Left lung (tissue), 10 donors: Measurements from ENCODE around the gene MGAT4B. TPM values are rescaled to one million over a fixed set of nuclear protein-coding genes. Genes with fewer than 3 reads are reported as not detected.

Source experiments
- ATAC-seq: fragments of 200-7000 bp; cut with Tn5 transposase; one replicate; pipeline ENCODE4 v1.9.1; 2020; ENCODE audit warnings: moderate library complexity
- DNase-seq, 4 donors: peaks; one replicate each; pipeline ENCODE4 v3.0.0-alpha.2; 2013 to 2020
- H3K27ac ChIP-seq, 2 donors: fragments of 200-600 bp; sonication (generic) in 1 of 2; one replicate each; pipeline versions ENCODE4 v1.5.0 to v1.8.0; 2020 to 2021
- H3K27me3 ChIP-seq, 2 donors: fragments of 200-600 bp; sonication (generic) in 1 of 2; one replicate each; pipeline versions ENCODE4 v1.5.0 to v1.8.0; 2020 to 2021
- H3K36me3 ChIP-seq, 2 donors: fragments of 200-600 bp; sonication (generic) in 1 of 2; one replicate each; pipeline versions ENCODE4 v1.5.0 to v1.8.0; 2020 to 2021
- H3K4me1 ChIP-seq, 2 donors: fragments of 200-600 bp; one replicate each; pipeline ENCODE4 v1.8.0; 2021
- H3K4me3 ChIP-seq, 2 donors: fragments of 200-600 bp; sonication (generic) in 1 of 2; one replicate each; pipeline versions ENCODE4 v1.5.0 to v1.8.0; 2020 to 2021; ENCODE audit warnings: mild to moderate bottlenecking in 1 of 2
- H3K9me3 ChIP-seq, 2 donors: fragments of 200-600 bp; sonication (generic) in 1 of 2; one replicate each; pipeline versions ENCODE4 v1.5.0 to v1.8.0; 2020 to 2021
- CTCF ChIP-seq, 2 donors: fragments of 200-600 bp; sonication (generic) in 1 of 2; IDR thresholded peaks; one replicate each; pipeline versions ENCODE4 v1.5.0 to v1.8.0; 2021; ENCODE audit warnings: antibody characterized with exemption in 2 of 2
- intact Hi-C, 2 donors: fragments of 100-400 bp; cut with DNase I; formaldehyde crosslinking; loops; one replicate each; pipeline versions ENCODE4 v1.11.2 to v1.14.2; 2022
- polyA plus RNA-seq, 6 donors: library from polyadenylated mRNA; unstranded; fragments of 120-200 nt; gene quantifications; one replicate each; pipeline ENCODE4 v1.2.1, GENCODE V29; 2013; ENCODE audit not compliant: insufficient read length in 6 of 6
- total RNA-seq, 2 donors: library from RNA; stranded (reverse); fragmentation: NEBNext Ultra II Directional; extraction: Animal tissue kit (Norgen Biotek cat#: 25700); gene quantifications; one replicate each; pipeline ENCODE4 v1.2.1, GENCODE V29; 2021
- donor health status: DM: no; HTN: yes; CAD: no.
- donor health status: DM: no; HTN: no; CAD: no.

Gene MGAT4B
- total and polyA plus RNA-seq, 8 donors, result 90.5 to 191 (median 108) TPM

GRCh38 chr5:179800696-179801201 is 5.9 kb downstream of the MGAT4B start:
- H3K27ac ChIP-seq, result no peak overlapping the region
- DNase-seq (no peak), ATAC-seq (no peak)
- intact Hi-C loops, result no loop called here
- peaks cover 13 to 56% of the 10 kb centered on the region in 2 donors for H3K4me1 ChIP-seq
- no peak for TF ChIP-seq CTCF (IDR thresholded peaks at IDR 0.05)
- no peaks in the 10 kb centered on the region for H3K9me3 ChIP-seq
- peaks cover 0 to 47% of the 10 kb centered on the region in 2 donors for H3K36me3 ChIP-seq
- no peaks in the 10 kb centered on the region for H3K27me3 ChIP-seq
- no peak overlapping the region for H3K4me3 ChIP-seq

GRCh38 chr5:179800071-179800695 is 6.5 kb downstream of the MGAT4B start:
- Histone ChIP-seq H3K36me3 (peaks cover 0 to 47% of the 10 kb centered on the region in 2 donors), H3K4me1 (peaks cover 12 to 56% of the 10 kb centered on the region in 2 donors), H3K4me3 (no peak overlapping the region), H3K27me3 (no peaks in the 10 kb centered on the region), H3K27ac (no peak overlapping the region), H3K9me3 (no peaks in the 10 kb centered on the region)
- no peak for ATAC-seq
- intact Hi-C loops, result no loop called here
- TF ChIP-seq CTCF (IDR thresholded peaks at IDR 0.05), result no peak
- DNase-seq, result peak in 1 of 4 donors; percentile 68

DNA sequence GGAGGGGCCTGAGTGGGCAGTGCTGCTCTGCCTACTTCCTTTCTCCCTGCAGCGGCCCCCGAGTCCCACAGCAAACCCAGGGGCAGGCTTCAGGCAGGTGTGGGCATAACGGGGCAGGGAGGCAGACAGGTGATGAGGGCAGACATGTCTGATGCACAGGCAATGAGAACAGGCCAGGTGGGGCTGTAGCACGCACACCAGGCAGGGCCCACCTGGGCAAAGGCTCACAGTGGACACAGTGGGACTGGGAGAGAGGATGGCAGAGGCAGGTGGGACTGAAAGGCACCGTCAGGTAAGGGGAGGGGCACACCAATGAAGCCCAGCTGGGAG is 7.1 kb downstream of the MGAT4B start:
- TF ChIP-seq CTCF (IDR thresholded peaks at IDR 0.05), result no peak
- intact Hi-C loops, result loop anchor here in 1 of 2 donors (5.0 kb wide), 1 partner anchor 37 kb away; no protein-coding TSS in a partner anchor
- DNase-seq (peak in 1 of 4 donors; percentile 38), ATAC-seq (no peak)
- Histone ChIP-seq H3K4me1 (peaks cover 14 to 56% of the 10 kb centered on the region in 2 donors), H3K27ac (no peak overlapping the region), H3K4me3 (no peak overlapping the region), H3K9me3 (no peaks in the 10 kb centered on the region), H3K27me3 (no peaks in the 10 kb centered on the region), H3K36me3 (peaks cover 0 to 47% of the 10 kb centered on the region in 2 donors)

GRCh38 chr5:179798771-179799643 is 7.7 kb downstream of the MGAT4B start:
- ATAC-seq, result no peak
- H3K36me3 ChIP-seq, result peaks cover 0 to 47% of the 10 kb centered on the region in 2 donors
- no peaks in the 10 kb centered on the region for H3K9me3 ChIP-seq
- DNase-seq, result peak in 1 of 4 donors; percentile 72
- no peak for TF ChIP-seq CTCF (IDR thresholded peaks at IDR 0.05)
- H3K27ac ChIP-seq, result no peak overlapping the region
- H3K4me3 ChIP-seq, result no peak overlapping the region
- peaks cover 20 to 56% of the 10 kb centered on the region in 2 donors for H3K4me1 ChIP-seq
- intact Hi-C loops, result loop anchor here in 1 of 2 donors (5.0 kb wide), 1 partner anchor 37 kb away; no protein-coding TSS in a partner anchor
- H3K27me3 ChIP-seq, result no peaks in the 10 kb centered on the region
